Type B pancreatic cell (in vitro differentiated cells): ENCODE measurements around the gene DYNC2I2. TPM values are rescaled to one million over a fixed set of nuclear protein-coding genes. Genes with fewer than 3 reads are reported as not detected.
"Not testable (repeated sequence)": the region's sequence is repeated elsewhere in the genome, so short reads cannot be mapped to it uniquely, and the experiment has no call there.

Experiments
- DNase-seq: peaks from one replicate; pipeline ENCODE4 v3.0.0; 2021; ENCODE audit warnings: mixed read lengths; ENCODE audit not compliant: unreplicated experiment; ENCODE audit errors: extremely low spot score
- H3K27ac Mint-ChIP-seq: 2 replicates; pipeline ENCODE4 v1.8.0; 2021; ENCODE audit warnings: mild to moderate bottlenecking, mixed read lengths
- H3K27me3 Mint-ChIP-seq: 2 replicates; pipeline ENCODE4 v1.8.0; 2021; ENCODE audit warnings: mixed read lengths
- H3K36me3 Mint-ChIP-seq: 2 replicates; pipeline ENCODE4 v1.8.0; 2021; ENCODE audit warnings: mixed read lengths
- H3K4me1 Mint-ChIP-seq: one replicate; pipeline ENCODE4 v1.8.0; 2021; ENCODE audit warnings: mixed read lengths; ENCODE audit not compliant: unreplicated experiment
- H3K4me3 Mint-ChIP-seq: 2 replicates; pipeline ENCODE4 v1.8.0; 2021; ENCODE audit warnings: mild to moderate bottlenecking, mixed read lengths
- H3K9me3 Mint-ChIP-seq: 2 replicates; pipeline ENCODE4 v1.8.0; 2021; ENCODE audit warnings: mixed read lengths
- CTCF ChIP-seq: fragments of 200-600 bp; sonication (generic); conservative IDR thresholded peaks from 2 replicates; pipeline ENCODE4 v1.5.0; 2021; ENCODE audit warnings: antibody characterized with exemption, mild to moderate bottlenecking
- total RNA-seq: library from RNA; stranded (reverse); gene quantifications from 2 replicates; pipeline ENCODE4 v1.2.1, GENCODE V29; 2021; ENCODE audit warnings: low replicate concordance

The DYNC2I2 gene
- total RNA-seq, 1 donor from 2014 or later = 70.6 TPM

GRCh38 chr9:128694344-128694743, 37.7 kb upstream of the DYNC2I2 start:
- H3K4me3 Mint-ChIP-seq = no peak overlapping the region
- no peak overlapping the region for H3K27ac Mint-ChIP-seq
- DNase-seq = no peak
- no peaks in the 10 kb centered on the region for H3K9me3 Mint-ChIP-seq
- no peak for TF ChIP-seq CTCF
- peaks cover 4% of the 10 kb centered on the region for H3K27me3 Mint-ChIP-seq
- peaks cover 8% of the 10 kb centered on the region for H3K4me1 Mint-ChIP-seq
- H3K36me3 Mint-ChIP-seq = peaks cover 40% of the 10 kb centered on the region

GRCh38 chr9:128693738-128694137, 37.1 kb upstream of the DYNC2I2 start:
- not testable (repeated sequence) for H3K27ac Mint-ChIP-seq, H3K4me3 Mint-ChIP-seq, H3K4me1 Mint-ChIP-seq, DNase-seq, H3K9me3 Mint-ChIP-seq, H3K27me3 Mint-ChIP-seq
- H3K36me3 Mint-ChIP-seq = peaks cover 40% of the 10 kb centered on the region

- Mint-ChIP-seq H3K36me3 (peaks cover 28% of the 10 kb centered on the region), H3K4me1 (peaks cover 25% of the 10 kb centered on the region)
Measured at GRCh38 chr9:128690684-128691034, 34.0 kb upstream of the DYNC2I2 start.

GRCh38 chr9:128689820-128690683, 33.4 kb upstream of the DYNC2I2 start:
- Mint-ChIP-seq H3K36me3 (peaks cover 31% of the 10 kb centered on the region), H3K27me3 (peaks cover 4% of the 10 kb centered on the region), H3K9me3 (no peaks in the 10 kb centered on the region), H3K27ac (peak overlapping the region; percentile 97), H3K4me3 (peak overlapping the region; percentile 100), H3K4me1 (peaks cover 31% of the 10 kb centered on the region)
- DNase-seq = no peak
- TF ChIP-seq CTCF = no peak

More at GRCh38 chr9:128690684-128691034, 34.0 kb upstream of the DYNC2I2 start:
- no peak for TF ChIP-seq CTCF
- H3K9me3 Mint-ChIP-seq = no peaks in the 10 kb centered on the region
- H3K27ac Mint-ChIP-seq = peak overlapping the region; percentile 97
- peaks cover 4% of the 10 kb centered on the region for H3K27me3 Mint-ChIP-seq
- no peak for DNase-seq
- peak overlapping the region; percentile 100 for H3K4me3 Mint-ChIP-seq

- peaks cover 35% of the 10 kb centered on the region for H3K36me3 Mint-ChIP-seq
- no peak for DNase-seq
Measured at GRCh38 chr9:128689293-128689774, 32.7 kb upstream of the DYNC2I2 start.

More at GRCh38 chr9:128689293-128689774, 32.7 kb upstream of the DYNC2I2 start:
- Mint-ChIP-seq H3K9me3 (no peaks in the 10 kb centered on the region), H3K27me3 (peaks cover 4% of the 10 kb centered on the region), H3K4me3 (peak overlapping the region; percentile 55), H3K4me1 (peaks cover 38% of the 10 kb centered on the region), H3K27ac (no peak overlapping the region)
- no peak for TF ChIP-seq CTCF
